K562 (cell line): Measurements from ENCODE around the gene SLIT1.

ENCODE experiments used
- ADNP ChIP-seq: fragments of 200-800 bp; sonication (Bioruptor generic); IDR thresholded peaks from 2 replicates; pipeline ENCODE4 v1.6.1; 2016; ENCODE audit warnings: missing genetic modification characterization, missing compliant biosample characterization
- CEBPB ChIP-seq: fragments of 450-650 bp; IDR thresholded peaks from 2 replicates; pipeline ENCODE4 v1.6.1; 2016; ENCODE audit warnings: missing genetic modification characterization, missing compliant biosample characterization
- CHD2 ChIP-seq: IDR thresholded peaks from 2 replicates; pipeline ENCODE4 v1.6.1; 2011; ENCODE audit warnings: low read depth, low read length
- EP300 ChIP-seq: IDR thresholded peaks from 2 replicates; pipeline ENCODE4 v1.6.1; 2012; ENCODE audit warnings: low read length, improper control_type of control experiment
- FOXK2 ChIP-seq, 2 experiments: fragments of 450-650 bp; IDR thresholded peaks in 1 of 2; conservative IDR thresholded peaks in 1 of 2; 2 replicates each; pipeline ENCODE4 v1.6.1; 2016; ENCODE audit warnings: low read depth in 2 of 2, mild to moderate bottlenecking in 1 of 2
- MAFK ChIP-seq: IDR thresholded peaks from 2 replicates; pipeline ENCODE4 v1.6.1; 2011; ENCODE audit warnings: low read length, improper control_type of control experiment
- NFIC ChIP-seq: fragments of 450-650 bp; IDR thresholded peaks from 2 replicates; pipeline ENCODE4 v1.6.1; 2017; ENCODE audit warnings: mild to moderate bottlenecking, inconsistent platforms
- NRF1 ChIP-seq, 2 experiments: fragments of 450-650 bp; IDR thresholded peaks in 1 of 2; conservative IDR thresholded peaks in 1 of 2; 2 replicates each; pipeline ENCODE4 v1.6.1; 2014; ENCODE audit warnings: mild to moderate bottlenecking in 2 of 2
- POLR2A ChIP-seq: fragments of 450-650 bp; conservative IDR thresholded peaks from 2 replicates; pipeline ENCODE4 v1.6.1; 2016
- POLR2AphosphoS5 ChIP-seq: IDR thresholded peaks from 2 replicates; pipeline ENCODE4 v1.6.1; 2011; ENCODE audit warnings: mild to moderate bottlenecking, low read depth, low read length, moderate library complexity; ENCODE audit not compliant: control insufficient read depth, insufficient read depth
- RAD21 ChIP-seq, 2 experiments: fragments of 250-450 bp in 1 of 2; fragments of 450-650 bp in 1 of 2; sonication (Bioruptor Pico) in 1 of 2; formaldehyde crosslinking in 1 of 2; IDR thresholded peaks in 1 of 2; conservative IDR thresholded peaks in 1 of 2; 2 replicates each; pipeline versions ENCODE4 v1.4.0 to v1.8.0; 2020 to 2022; ENCODE audit warnings: mild to moderate bottlenecking in 2 of 2, moderate library complexity in 1 of 2
- TAF7 ChIP-seq: fragments of 450-650 bp; IDR thresholded peaks from 2 replicates; pipeline ENCODE4 v1.6.1; 2016; ENCODE audit warnings: missing genetic modification characterization, missing compliant biosample characterization
- TF ChIP-seq, protein P1 (sequence below), 3 experiments: IDR thresholded peaks in 2 of 3; conservative IDR thresholded peaks in 1 of 3; 2 replicates each; pipeline ENCODE4 v1.5.1; 2011 to 2012; ENCODE audit warnings: low read length in 3 of 3, mild to moderate bottlenecking in 3 of 3, control low read depth in 2 of 3, improper control_type of control experiment in 1 of 3, inconsistent platforms in 1 of 3, low read depth in 1 of 3, mixed read lengths in 1 of 3, moderate library complexity in 1 of 3; ENCODE audit not compliant: insufficient read depth in 2 of 3
- TF ChIP-seq, protein P2 (sequence below): sonication (generic); formaldehyde crosslinking; IDR thresholded peaks from 2 replicates; pipeline ENCODE4 v1.9.0; 2022; ENCODE audit warnings: mild to moderate bottlenecking, missing genetic modification reagents

- TF ChIP-seq CEBPB (tag) (no peak), TAF7 (tag) (no peak), NFIC (no peak), POLR2AphosphoS5 (no peak), FOXK2 (conservative IDR thresholded peaks at IDR 0.05 in 1 of 2, IDR thresholded peaks at IDR 0.05 in 1 of 2; ENCODE audit: low read depth in 2 of 2) (no peak), RAD21 (CRISPR knock-in tag; conservative IDR thresholded peaks at IDR 0.05 in 1 of 2, IDR thresholded peaks at IDR 0.05 in 1 of 2) (no peak), NRF1 (conservative IDR thresholded peaks at IDR 0.05 in 1 of 2, IDR thresholded peaks at IDR 0.05 in 1 of 2) (no peak), POLR2A (no peak), ADNP (tag) (peak; percentile 64), MAFK (no peak), CHD2 (no peak), EP300 (no peak)
- TF ChIP-seq, protein P1, sequence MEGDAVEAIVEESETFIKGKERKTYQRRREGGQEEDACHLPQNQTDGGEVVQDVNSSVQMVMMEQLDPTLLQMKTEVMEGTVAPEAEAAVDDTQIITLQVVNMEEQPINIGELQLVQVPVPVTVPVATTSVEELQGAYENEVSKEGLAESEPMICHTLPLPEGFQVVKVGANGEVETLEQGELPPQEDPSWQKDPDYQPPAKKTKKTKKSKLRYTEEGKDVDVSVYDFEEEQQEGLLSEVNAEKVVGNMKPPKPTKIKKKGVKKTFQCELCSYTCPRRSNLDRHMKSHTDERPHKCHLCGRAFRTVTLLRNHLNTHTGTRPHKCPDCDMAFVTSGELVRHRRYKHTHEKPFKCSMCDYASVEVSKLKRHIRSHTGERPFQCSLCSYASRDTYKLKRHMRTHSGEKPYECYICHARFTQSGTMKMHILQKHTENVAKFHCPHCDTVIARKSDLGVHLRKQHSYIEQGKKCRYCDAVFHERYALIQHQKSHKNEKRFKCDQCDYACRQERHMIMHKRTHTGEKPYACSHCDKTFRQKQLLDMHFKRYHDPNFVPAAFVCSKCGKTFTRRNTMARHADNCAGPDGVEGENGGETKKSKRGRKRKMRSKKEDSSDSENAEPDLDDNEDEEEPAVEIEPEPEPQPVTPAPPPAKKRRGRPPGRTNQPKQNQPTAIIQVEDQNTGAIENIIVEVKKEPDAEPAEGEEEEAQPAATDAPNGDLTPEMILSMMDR (IDR thresholded peaks at IDR 0.05 in 2 of 3, conservative IDR thresholded peaks at IDR 0.05 in 1 of 3; ENCODE audit: insufficient read depth in 2 of 3, low read depth in 1 of 3, low read length in 3 of 3), result no peak
- TF ChIP-seq, protein P2, sequence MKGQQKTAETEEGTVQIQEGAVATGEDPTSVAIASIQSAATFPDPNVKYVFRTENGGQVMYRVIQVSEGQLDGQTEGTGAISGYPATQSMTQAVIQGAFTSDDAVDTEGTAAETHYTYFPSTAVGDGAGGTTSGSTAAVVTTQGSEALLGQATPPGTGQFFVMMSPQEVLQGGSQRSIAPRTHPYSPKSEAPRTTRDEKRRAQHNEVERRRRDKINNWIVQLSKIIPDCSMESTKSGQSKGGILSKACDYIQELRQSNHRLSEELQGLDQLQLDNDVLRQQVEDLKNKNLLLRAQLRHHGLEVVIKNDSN (CRISPR knock-in tag), result no peak
These were observed 17.1 kb downstream of the SLIT1 start for GRCh38 chr10:97168645-97169044.
